K562 (cell line): ENCODE measurements around the gene LAMP1. TPM values are rescaled to one million over a fixed set of nuclear protein-coding genes. Genes with fewer than 3 reads are reported as not detected.

Source experiments
- ATAC-seq: fragments of 200-7000 bp; cut with Tn5 transposase; 3 replicates; pipeline ENCODE4 v1.9.1; 2020; ENCODE audit warnings: moderate library complexity
- BruUV-seq: library from RNA; stranded (reverse); fragments of 400-500 nt; replicated peaks from 2 replicates; lab custom pipeline; 2021; lab: Mats Ljungman, UMichigan
- CTCF ChIA-PET: fragments of 300-600 bp; formaldehyde crosslinking; extraction: SDS; loops from one replicate; lab custom pipeline; 2021; ENCODE audit warnings: low intra/inter-chr PET ratio; lab: Yijun Ruan, JAX
- POLR2A ChIA-PET: fragments of 300-600, 350-650 bp; sonication (Branson Sonifier 250); formaldehyde crosslinking; extraction: SDS; loops from one replicate; lab custom pipeline; 2021; ENCODE audit warnings: antibody characterized with exemption, inconsistent platforms; lab: Yijun Ruan, JAX
- DNase-seq, 4 experiments: peaks; one replicate each; pipeline versions ENCODE4 v3.0.0 to v3.0.0-alpha.2; 2011 to 2018; ENCODE audit warnings: low spot score in 3 of 4, mixed read lengths in 3 of 4; ENCODE audit errors: extremely low read depth in 1 of 4
- FAIRE-seq: peaks from 2 replicates; lab custom pipeline; 2011; peaks lifted over from hg19 to GRCh38; lab: Jason Lieb, UNC
- H2AFZ ChIP-seq: 2 replicates; pipeline ENCODE4 v1.6.0; 2011; ENCODE audit warnings: low read depth, low read length, control low read depth, inconsistent platforms
- H3K27ac ChIP-seq: fragments of 200-600 bp; 3 replicates; pipeline ENCODE4 v1.8.0; 2011; ENCODE audit warnings: low read depth, mild to moderate bottlenecking, control low read depth, inconsistent platforms, low read length, moderate library complexity, mixed read lengths; ENCODE audit errors: extremely low read depth
- H3K27me3 ChIP-seq, 2 experiments: fragments of 300-600 bp in 1 of 2; 2 replicates in 1 of 2; 3 replicates in 1 of 2; pipeline versions ENCODE4 v1.6.0 to v1.8.0; 2011; ENCODE audit warnings: inconsistent platforms in 2 of 2, low read length in 2 of 2, mild to moderate bottlenecking in 1 of 2, mixed read lengths in 1 of 2, moderate library complexity in 1 of 2; ENCODE audit not compliant: control insufficient read depth in 2 of 2, insufficient read depth in 2 of 2
- H3K36me3 ChIP-seq: fragments of 300-600 bp; 3 replicates; pipeline ENCODE4 v1.8.0; 2011; ENCODE audit warnings: mild to moderate bottlenecking, low read length, inconsistent platforms; ENCODE audit not compliant: control insufficient read depth, insufficient read depth
- H3K4me1 ChIP-seq, 2 experiments: fragments of 200-600 bp in 1 of 2; replicated peaks in 1 of 2; 2 replicates in 1 of 2; 3 replicates in 1 of 2; pipeline versions ENCODE4 v1.5.1 to v1.8.0; 2011; ENCODE audit warnings: inconsistent platforms in 2 of 2, low read length in 2 of 2, mild to moderate bottlenecking in 1 of 2, mixed read lengths in 1 of 2, moderate library complexity in 1 of 2; ENCODE audit not compliant: control insufficient read depth in 2 of 2, insufficient read depth in 2 of 2
- H3K4me2 ChIP-seq: 2 replicates; pipeline ENCODE4 v1.6.1; 2011; ENCODE audit warnings: low read length, control low read depth, inconsistent platforms, mixed read lengths; ENCODE audit not compliant: insufficient read depth
- H3K4me3 ChIP-seq: fragments of 200-600 bp; sonication (generic), shearing (Covaris generic); 2 replicates; pipeline ENCODE4 v1.5.1; 2016; ENCODE audit warnings: control low read depth, inconsistent platforms
- H3K79me2 ChIP-seq: fragments of 200-600 bp; 3 replicates; pipeline ENCODE4 v1.8.0; 2011; ENCODE audit warnings: low read length, inconsistent platforms; ENCODE audit not compliant: control insufficient read depth, insufficient read depth
- H3K9ac ChIP-seq, 2 experiments: 2 replicates each; pipeline versions ENCODE4 v1.6.0 to v1.6.1; 2011; ENCODE audit warnings: low read depth in 2 of 2, low read length in 2 of 2, control low read depth in 1 of 2, inconsistent platforms in 1 of 2, mild to moderate bottlenecking in 1 of 2, mixed read lengths in 1 of 2; ENCODE audit not compliant: insufficient read depth in 1 of 2
- H3K9me1 ChIP-seq: one replicate; pipeline ENCODE4 v1.6.0; 2011; ENCODE audit warnings: inconsistent platforms, mild to moderate bottlenecking, low read length, moderate library complexity; ENCODE audit not compliant: control insufficient read depth, insufficient read depth
- H3K9me3 ChIP-seq: replicated peaks from 2 replicates; pipeline ENCODE4 v1.5.1; 2011; ENCODE audit warnings: low read depth, low read length, inconsistent platforms; ENCODE audit not compliant: control insufficient read depth, insufficient read depth
- H4K20me1 ChIP-seq: replicated peaks from 2 replicates; pipeline ENCODE4 v1.6.1; 2011; ENCODE audit warnings: low read length, inconsistent platforms, mixed read lengths; ENCODE audit not compliant: control insufficient read depth, insufficient read depth
- CAMTA2 ChIP-seq: fragments of 250-450 bp; sonication (Bioruptor Pico); conservative IDR thresholded peaks from 2 replicates; pipeline ENCODE4 v1.5.1; 2022
- ELK1 ChIP-seq: sonication (generic); formaldehyde crosslinking; IDR thresholded peaks from 2 replicates; pipeline ENCODE4 v1.8.1; 2022; ENCODE audit warnings: missing genetic modification reagents
- KDM1A ChIP-seq, 2 experiments: fragments of 450-650 bp; IDR thresholded peaks; 2 replicates each; pipeline ENCODE4 v1.6.1; 2016; ENCODE audit warnings: mild to moderate bottlenecking in 2 of 2
- MAFF ChIP-seq: IDR thresholded peaks from 2 replicates; pipeline ENCODE4 v1.6.1; 2012; ENCODE audit warnings: low read length, improper control_type of control experiment
- NCOA2 ChIP-seq, 2 experiments: fragments of 450-650 bp; IDR thresholded peaks; 2 replicates each; pipeline ENCODE4 v1.6.1; 2018; ENCODE audit warnings: mild to moderate bottlenecking in 2 of 2, moderate library complexity in 1 of 2; ENCODE audit not compliant: partially characterized antibody in 2 of 2
- PRPF4 ChIP-seq: fragments of 200-400 bp; formaldehyde crosslinking; IDR thresholded peaks from one replicate; pipeline ENCODE4 v1.6.1; 2017; ENCODE audit warnings: low read length, low read depth, mild to moderate bottlenecking; ENCODE audit not compliant: insufficient read depth, poor library complexity, severe bottlenecking
- RBM17 ChIP-seq: fragments of 200-400 bp; formaldehyde crosslinking; IDR thresholded peaks from 2 replicates; pipeline ENCODE4 v1.6.1; 2017; ENCODE audit warnings: low read depth, mild to moderate bottlenecking, low read length, borderline replicate concordance
- SIRT6 ChIP-seq: IDR thresholded peaks from one replicate; pipeline ENCODE4 v1.6.1; 2012; ENCODE audit warnings: low read depth, mild to moderate bottlenecking, control low read depth, inconsistent platforms, low read length, moderate library complexity
- SP1 ChIP-seq: sonication (generic); formaldehyde crosslinking; IDR thresholded peaks from 2 replicates; pipeline ENCODE4 v1.8.1; 2022; ENCODE audit warnings: mild to moderate bottlenecking, missing genetic modification reagents
- TCF3 ChIP-seq: sonication (generic); formaldehyde crosslinking; IDR thresholded peaks from 2 replicates; pipeline ENCODE4 v1.4.0; 2020; ENCODE audit warnings: mild to moderate bottlenecking, missing genetic modification reagents
- ZNF124 ChIP-seq: sonication (generic); formaldehyde crosslinking; IDR thresholded peaks from 2 replicates; pipeline ENCODE4 v1.8.1; 2022; ENCODE audit warnings: missing genetic modification reagents
- WGBS: fragments of 100-300 bp; shearing (Covaris generic); methylation state at CpG from one replicate; pipeline ENCODE4 v1.1.6; 2016; ENCODE audit warnings: low coverage, mixed read lengths; ENCODE audit not compliant: insufficient coverage; ENCODE audit errors: missing lambda C conversion rate; 5-methylcytosine and 5-hydroxymethylcytosine counted together
- in situ Hi-C: fragments of 300-500 bp; cut with MboI; formaldehyde crosslinking; loops from 4 replicates; pipeline ENCODE4 v1.15.0; 2018; ENCODE audit warnings: inconsistent platforms, mixed read lengths
- intact Hi-C: fragments of 100-400 bp; cut with micrococcal nuclease; formaldehyde crosslinking; loops from 2 replicates; pipeline ENCODE4 v1.14.2; 2022
- polyA plus RNA-seq, 8 experiments: library from polyadenylated mRNA; depleted of rRNA in 4 of 8; stranded (reverse) in 5 of 8; unstranded in 3 of 8; fragments of >200 nt; fragmentation: Nextera tagmentation in 2 of 8; fragmentation: Illumina TruSeq in 1 of 8; extraction: Ambion mirVana in 2 of 8; extraction: Trizol in 1 of 8; gene quantifications; 2 replicates each; pipeline versions ENCODE4 v1.2.1 to v1.2.3, GENCODE V29; 2011 to 2014; ENCODE audit warnings: inconsistent platforms in 1 of 8, missing spikeins in 1 of 8
- total RNA-seq, 7 experiments: library from RNA; depleted of rRNA in 6 of 7; stranded (reverse); fragments of >200 nt in 6 of 7; fragmentation: Illumina TruSeq in 2 of 7; extraction: Trizol in 2 of 7; gene quantifications; 2 replicates each; pipeline versions ENCODE4 v1.2.1 to v1.2.3, GENCODE V29; 2011 to 2021; ENCODE audit warnings: low replicate concordance in 1 of 7
- TF ChIP-seq, protein P1 (sequence below): fragments of 450-650 bp; formaldehyde crosslinking; IDR thresholded peaks from 2 replicates; pipeline ENCODE4 v1.4.0; 2020; ENCODE audit warnings: mild to moderate bottlenecking, mixed read lengths
- TF ChIP-seq, protein P2 (sequence below), 2 experiments: fragments of 150-350 bp in 1 of 2; IDR thresholded peaks; 2 replicates each; pipeline ENCODE4 v1.6.1; 2012 to 2016; ENCODE audit warnings: low read depth in 2 of 2, low read length in 2 of 2, mild to moderate bottlenecking in 1 of 2, moderate library complexity in 1 of 2
- TF ChIP-seq, protein P3 (sequence below): fragments of 250-450 bp; sonication (Bioruptor Pico); IDR thresholded peaks from 2 replicates; pipeline ENCODE4 v1.5.0; 2021

LAMP1 gene
- total and polyA plus RNA-seq, 9 of the 15 experiments (the other 6 are each of a cell fraction or from before 2014, with no cell fraction given), result 2.2 to 70.1 (median 30.5) TPM

GRCh38 chr13:113322043-113322461 is 25.0 kb downstream of the LAMP1 start:
- intact Hi-C loops, result no loop called here
- Histone ChIP-seq H3K4me2 (no peak overlapping the region), H3K27me3 (no peaks in the 10 kb centered on the region), H3K4me3 (no peak overlapping the region), H3K9me3 (no peaks in the 10 kb centered on the region), H4K20me1 (no peaks in the 10 kb centered on the region), H3K27ac (no peak overlapping the region), H3K36me3 (peaks cover 63% of the 10 kb centered on the region; the same call in 1 of the 3 replicates), H3K4me1 (no peaks in the 10 kb centered on the region; a peak in 1 of 5 replicates), H3K9ac (no peak overlapping the region; a peak in 1 of 4 replicates), H2AFZ (no peak overlapping the region), H3K79me2 (no peaks in the 10 kb centered on the region), H3K9me1 (no peaks in the 10 kb centered on the region)
- in situ Hi-C loops, result no loop called here
- DNase-seq (no peak), ATAC-seq (no peak), FAIRE-seq (no peak)
- BruUV-seq, result no TSS peak
- ChIA-PET CTCF (no interaction called here), POLR2A (interaction anchor here (0.6 to 0.7 kb wide), 2 partner anchors 11 to 15 kb away, joined by 3 to 4 read pairs; no protein-coding TSS in a partner anchor)
- WGBS, result 90% methylated on average over 2 of the region's 17 CpGs
- TF ChIP-seq SIRT6, result no peak
- no peak for TF ChIP-seq ELK1 (CRISPR knock-in tag)
- no peak for TF ChIP-seq ZNF124 (CRISPR knock-in tag)
- no peak for TF ChIP-seq SP1 (CRISPR knock-in tag)
- no peak for TF ChIP-seq NCOA2 (IDR thresholded peaks at IDR 0.05; ENCODE audit: partially characterized antibody in 2 of 2)
- TF ChIP-seq, protein P1, sequence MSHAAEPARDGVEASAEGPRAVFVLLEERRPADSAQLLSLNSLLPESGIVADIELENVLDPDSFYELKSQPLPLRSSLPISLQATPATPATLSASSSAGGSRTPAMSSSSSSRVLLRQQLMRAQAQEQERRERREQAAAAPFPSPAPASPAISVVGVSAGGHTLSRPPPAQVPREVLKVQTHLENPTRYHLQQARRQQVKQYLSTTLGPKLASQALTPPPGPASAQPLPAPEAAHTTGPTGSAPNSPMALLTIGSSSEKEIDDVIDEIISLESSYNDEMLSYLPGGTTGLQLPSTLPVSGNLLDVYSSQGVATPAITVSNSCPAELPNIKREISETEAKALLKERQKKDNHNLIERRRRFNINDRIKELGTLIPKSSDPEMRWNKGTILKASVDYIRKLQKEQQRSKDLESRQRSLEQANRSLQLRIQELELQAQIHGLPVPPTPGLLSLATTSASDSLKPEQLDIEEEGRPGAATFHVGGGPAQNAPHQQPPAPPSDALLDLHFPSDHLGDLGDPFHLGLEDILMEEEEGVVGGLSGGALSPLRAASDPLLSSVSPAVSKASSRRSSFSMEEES, result no peak
- no peak for TF ChIP-seq CAMTA2
- TF ChIP-seq, protein P2, sequence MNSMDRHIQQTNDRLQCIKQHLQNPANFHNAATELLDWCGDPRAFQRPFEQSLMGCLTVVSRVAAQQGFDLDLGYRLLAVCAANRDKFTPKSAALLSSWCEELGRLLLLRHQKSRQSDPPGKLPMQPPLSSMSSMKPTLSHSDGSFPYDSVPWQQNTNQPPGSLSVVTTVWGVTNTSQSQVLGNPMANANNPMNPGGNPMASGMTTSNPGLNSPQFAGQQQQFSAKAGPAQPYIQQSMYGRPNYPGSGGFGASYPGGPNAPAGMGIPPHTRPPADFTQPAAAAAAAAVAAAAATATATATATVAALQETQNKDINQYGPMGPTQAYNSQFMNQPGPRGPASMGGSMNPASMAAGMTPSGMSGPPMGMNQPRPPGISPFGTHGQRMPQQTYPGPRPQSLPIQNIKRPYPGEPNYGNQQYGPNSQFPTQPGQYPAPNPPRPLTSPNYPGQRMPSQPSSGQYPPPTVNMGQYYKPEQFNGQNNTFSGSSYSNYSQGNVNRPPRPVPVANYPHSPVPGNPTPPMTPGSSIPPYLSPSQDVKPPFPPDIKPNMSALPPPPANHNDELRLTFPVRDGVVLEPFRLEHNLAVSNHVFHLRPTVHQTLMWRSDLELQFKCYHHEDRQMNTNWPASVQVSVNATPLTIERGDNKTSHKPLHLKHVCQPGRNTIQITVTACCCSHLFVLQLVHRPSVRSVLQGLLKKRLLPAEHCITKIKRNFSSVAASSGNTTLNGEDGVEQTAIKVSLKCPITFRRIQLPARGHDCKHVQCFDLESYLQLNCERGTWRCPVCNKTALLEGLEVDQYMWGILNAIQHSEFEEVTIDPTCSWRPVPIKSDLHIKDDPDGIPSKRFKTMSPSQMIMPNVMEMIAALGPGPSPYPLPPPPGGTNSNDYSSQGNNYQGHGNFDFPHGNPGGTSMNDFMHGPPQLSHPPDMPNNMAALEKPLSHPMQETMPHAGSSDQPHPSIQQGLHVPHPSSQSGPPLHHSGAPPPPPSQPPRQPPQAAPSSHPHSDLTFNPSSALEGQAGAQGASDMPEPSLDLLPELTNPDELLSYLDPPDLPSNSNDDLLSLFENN (IDR thresholded peaks at IDR 0.05; ENCODE audit: low read depth in 2 of 2, low read length in 2 of 2), result no peak
- no peak for TF ChIP-seq KDM1A (IDR thresholded peaks at IDR 0.05)
- no peak for TF ChIP-seq MAFF
- no peak for TF ChIP-seq TCF3 (CRISPR knock-in tag)
- no peak for TF ChIP-seq PRPF4
- no peak for TF ChIP-seq RBM17
- TF ChIP-seq, protein P3, sequence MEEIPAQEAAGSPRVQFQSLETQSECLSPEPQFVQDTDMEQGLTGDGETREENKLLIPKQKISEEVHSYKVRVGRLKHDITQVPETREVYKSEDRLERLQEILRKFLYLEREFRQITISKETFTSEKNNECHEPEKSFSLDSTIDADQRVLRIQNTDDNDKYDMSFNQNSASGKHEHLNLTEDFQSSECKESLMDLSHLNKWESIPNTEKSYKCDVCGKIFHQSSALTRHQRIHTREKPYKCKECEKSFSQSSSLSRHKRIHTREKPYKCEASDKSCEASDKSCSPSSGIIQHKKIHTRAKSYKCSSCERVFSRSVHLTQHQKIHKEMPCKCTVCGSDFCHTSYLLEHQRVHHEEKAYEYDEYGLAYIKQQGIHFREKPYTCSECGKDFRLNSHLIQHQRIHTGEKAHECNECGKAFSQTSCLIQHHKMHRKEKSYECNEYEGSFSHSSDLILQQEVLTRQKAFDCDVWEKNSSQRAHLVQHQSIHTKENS (CRISPR knock-in tag), result no peak
